Neural cell (in vitro differentiated cells): ENCODE results near the gene ALK.

Experiments used
- EP300 ChIP-seq: fragments of 450-650 bp; conservative IDR thresholded peaks from 2 replicates; pipeline ENCODE4 v1.6.1; 2014; ENCODE audit warnings: antibody characterized with exemption, mild to moderate bottlenecking, moderate library complexity; ENCODE audit not compliant: poor library complexity, severe bottlenecking
- POLR2AphosphoS5 ChIP-seq: IDR thresholded peaks from 2 replicates; pipeline ENCODE4 v1.6.1; 2012
- RAD21 ChIP-seq: fragments of 450-650 bp; conservative IDR thresholded peaks from 2 replicates; pipeline ENCODE4 v1.6.1; 2014; ENCODE audit warnings: antibody characterized with exemption, mild to moderate bottlenecking, moderate library complexity
- TF ChIP-seq, protein P1 (sequence below): fragments of 450-650 bp; IDR thresholded peaks from 2 replicates; pipeline ENCODE4 v1.5.1; 2014; ENCODE audit warnings: antibody characterized with exemption, mild to moderate bottlenecking, moderate library complexity; ENCODE audit not compliant: poor library complexity, severe bottlenecking
- TF ChIP-seq, protein P2 (sequence below): IDR thresholded peaks from 2 replicates; pipeline ENCODE4 v1.6.1; 2012; ENCODE audit warnings: borderline replicate concordance

DNA sequence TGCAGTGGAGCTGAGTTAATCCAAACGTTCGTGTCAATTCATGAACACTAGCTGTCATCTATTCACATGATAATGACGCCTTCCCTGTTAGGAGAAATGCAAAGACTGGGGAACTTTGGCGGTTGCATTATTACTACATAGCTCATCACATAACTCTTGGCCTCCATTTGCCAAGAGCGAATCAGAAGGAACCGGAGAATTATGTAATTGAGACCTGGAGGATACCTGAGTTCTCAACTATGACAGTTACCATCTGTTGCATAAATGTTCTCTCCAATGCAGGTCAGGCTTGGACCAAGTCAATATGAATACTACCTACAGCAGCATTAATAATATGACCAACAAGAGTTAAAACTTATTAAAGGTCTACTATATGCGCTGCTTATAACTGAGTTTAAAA lies 531.7 kb downstream of the ALK start:
- TF ChIP-seq, protein P1, sequence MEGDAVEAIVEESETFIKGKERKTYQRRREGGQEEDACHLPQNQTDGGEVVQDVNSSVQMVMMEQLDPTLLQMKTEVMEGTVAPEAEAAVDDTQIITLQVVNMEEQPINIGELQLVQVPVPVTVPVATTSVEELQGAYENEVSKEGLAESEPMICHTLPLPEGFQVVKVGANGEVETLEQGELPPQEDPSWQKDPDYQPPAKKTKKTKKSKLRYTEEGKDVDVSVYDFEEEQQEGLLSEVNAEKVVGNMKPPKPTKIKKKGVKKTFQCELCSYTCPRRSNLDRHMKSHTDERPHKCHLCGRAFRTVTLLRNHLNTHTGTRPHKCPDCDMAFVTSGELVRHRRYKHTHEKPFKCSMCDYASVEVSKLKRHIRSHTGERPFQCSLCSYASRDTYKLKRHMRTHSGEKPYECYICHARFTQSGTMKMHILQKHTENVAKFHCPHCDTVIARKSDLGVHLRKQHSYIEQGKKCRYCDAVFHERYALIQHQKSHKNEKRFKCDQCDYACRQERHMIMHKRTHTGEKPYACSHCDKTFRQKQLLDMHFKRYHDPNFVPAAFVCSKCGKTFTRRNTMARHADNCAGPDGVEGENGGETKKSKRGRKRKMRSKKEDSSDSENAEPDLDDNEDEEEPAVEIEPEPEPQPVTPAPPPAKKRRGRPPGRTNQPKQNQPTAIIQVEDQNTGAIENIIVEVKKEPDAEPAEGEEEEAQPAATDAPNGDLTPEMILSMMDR = no peak
- TF ChIP-seq POLR2AphosphoS5 (peak; percentile 37), RAD21 (no peak), EP300 (peak; percentile 74)
- TF ChIP-seq, protein P2, sequence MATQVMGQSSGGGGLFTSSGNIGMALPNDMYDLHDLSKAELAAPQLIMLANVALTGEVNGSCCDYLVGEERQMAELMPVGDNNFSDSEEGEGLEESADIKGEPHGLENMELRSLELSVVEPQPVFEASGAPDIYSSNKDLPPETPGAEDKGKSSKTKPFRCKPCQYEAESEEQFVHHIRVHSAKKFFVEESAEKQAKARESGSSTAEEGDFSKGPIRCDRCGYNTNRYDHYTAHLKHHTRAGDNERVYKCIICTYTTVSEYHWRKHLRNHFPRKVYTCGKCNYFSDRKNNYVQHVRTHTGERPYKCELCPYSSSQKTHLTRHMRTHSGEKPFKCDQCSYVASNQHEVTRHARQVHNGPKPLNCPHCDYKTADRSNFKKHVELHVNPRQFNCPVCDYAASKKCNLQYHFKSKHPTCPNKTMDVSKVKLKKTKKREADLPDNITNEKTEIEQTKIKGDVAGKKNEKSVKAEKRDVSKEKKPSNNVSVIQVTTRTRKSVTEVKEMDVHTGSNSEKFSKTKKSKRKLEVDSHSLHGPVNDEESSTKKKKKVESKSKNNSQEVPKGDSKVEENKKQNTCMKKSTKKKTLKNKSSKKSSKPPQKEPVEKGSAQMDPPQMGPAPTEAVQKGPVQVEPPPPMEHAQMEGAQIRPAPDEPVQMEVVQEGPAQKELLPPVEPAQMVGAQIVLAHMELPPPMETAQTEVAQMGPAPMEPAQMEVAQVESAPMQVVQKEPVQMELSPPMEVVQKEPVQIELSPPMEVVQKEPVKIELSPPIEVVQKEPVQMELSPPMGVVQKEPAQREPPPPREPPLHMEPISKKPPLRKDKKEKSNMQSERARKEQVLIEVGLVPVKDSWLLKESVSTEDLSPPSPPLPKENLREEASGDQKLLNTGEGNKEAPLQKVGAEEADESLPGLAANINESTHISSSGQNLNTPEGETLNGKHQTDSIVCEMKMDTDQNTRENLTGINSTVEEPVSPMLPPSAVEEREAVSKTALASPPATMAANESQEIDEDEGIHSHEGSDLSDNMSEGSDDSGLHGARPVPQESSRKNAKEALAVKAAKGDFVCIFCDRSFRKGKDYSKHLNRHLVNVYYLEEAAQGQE = peak; percentile 24
